Stimulated activated CD4-positive, alpha-beta T cell treated with anti-CD3 and anti-CD28 coated beads, TNF-alpha, amount 100 ng/mL, for 48 hours (primary cell): ENCODE measurements around the gene SLC16A6.
"Not testable (repeated sequence)": the region's sequence is repeated elsewhere in the genome, so short reads cannot be mapped to it uniquely, and the experiment has no call there.

Experiments
- DNase-seq, 3 donors: peaks; one replicate each; pipeline ENCODE4 v3.0.0-alpha.2; 2020; ENCODE audit warnings: low read depth in 3 of 3

The SLC16A6 gene

DNA sequence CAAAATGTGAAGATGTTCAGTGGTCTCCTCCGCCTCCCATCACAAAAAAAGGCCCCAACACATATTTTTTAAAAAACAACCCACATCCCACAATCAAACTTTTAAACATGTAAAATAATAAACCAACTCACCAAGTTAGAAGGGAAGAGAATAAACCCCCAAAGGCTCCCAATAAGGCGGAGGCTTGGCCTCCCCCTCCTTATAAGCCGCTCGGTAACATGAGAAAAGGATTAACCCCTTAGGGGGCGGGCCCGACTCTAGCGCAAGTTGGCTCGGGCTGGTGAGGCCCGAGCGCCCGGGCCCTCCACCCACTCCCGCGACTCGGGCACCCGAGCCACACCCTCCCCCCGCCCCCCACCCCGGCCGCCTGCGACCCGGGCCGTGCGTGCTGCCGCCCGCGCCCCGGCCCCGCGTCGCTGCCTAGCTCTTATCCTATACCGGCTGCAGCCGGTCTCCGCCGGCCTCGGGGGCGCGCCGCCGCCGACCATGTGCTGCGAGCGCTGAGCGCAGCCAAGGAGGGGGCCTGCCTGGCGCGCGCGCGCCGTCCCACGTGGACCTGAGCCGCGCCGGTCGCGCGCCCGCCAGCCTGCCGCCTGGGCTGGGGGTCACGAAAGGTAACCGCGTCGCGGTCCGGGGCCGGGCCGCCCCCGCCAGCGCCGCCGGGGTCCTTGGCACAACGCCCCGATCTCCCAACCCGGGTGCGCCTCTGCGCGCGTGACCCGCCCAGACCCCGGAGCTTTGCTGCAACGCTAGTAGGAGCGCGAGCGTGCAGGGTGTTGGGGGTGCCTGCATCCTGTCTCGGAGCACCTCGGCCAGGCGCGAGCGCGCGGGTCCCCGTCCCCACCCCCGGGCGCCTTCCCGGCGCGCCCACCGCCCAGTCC lies at the start of gene SLC16A6, which contains the start of gene ARSG:
SLC16A6 (minus strand) TSS at position 173 of the 881 bp plus-strand sequence. CDS start 12,807 bp downstream, outside the sequence.
ARSG (plus strand) TSS at position 541 of the 881 bp plus-strand sequence. CDS start 15,999 bp downstream, outside the sequence.
- DNase-seq, result peak; percentile 65 to 72 (median 72)

GRCh38 chr17:68334393-68334792 lies 43.5 kb upstream of the SLC16A6 start:
- no peak for DNase-seq

DNA sequence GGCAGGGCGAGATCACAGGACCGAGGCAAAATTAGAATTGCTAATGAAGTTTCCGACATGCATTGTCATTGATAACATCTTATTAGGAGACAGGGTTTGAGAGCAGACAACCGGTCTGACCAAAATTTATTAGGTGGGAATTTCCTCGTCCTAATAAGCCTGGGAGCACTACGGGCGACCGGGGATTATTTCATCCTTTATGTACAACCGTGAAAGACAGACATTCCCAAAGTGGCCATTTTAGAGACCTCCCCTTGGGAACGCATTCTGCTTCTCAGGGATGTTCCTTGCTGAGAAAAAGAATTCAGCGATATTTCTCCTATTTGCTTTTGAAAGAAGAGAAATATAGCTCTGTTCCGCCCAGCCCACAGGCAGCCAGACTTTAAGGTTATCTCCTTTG lies 41.0 kb upstream of the SLC16A6 start:
- not testable (repeated sequence) for DNase-seq

DNA sequence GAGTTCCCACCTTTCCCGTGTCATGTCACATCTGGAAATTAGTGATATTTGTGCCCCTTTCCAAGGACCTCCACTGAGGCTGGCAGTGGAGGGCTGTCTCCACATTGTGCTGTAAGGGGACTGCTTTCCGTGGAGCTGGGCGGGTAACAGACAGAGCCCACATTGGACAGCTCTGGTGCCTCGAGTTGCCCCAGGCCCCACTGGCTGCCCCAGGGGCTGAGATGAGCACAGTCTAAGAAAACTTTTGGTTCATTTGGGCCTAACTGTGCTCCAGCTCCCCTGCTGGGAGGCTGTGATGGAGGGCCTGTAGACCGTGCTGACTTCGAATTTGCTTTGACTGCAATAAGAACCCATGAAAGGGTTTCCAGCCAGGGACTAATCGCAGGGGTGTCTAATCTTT lies 38.4 kb upstream of the SLC16A6 start:
- DNase-seq, result no peak

- DNase-seq, result no peak
These were observed 37.7 kb upstream of the SLC16A6 start for GRCh38 chr17:68328676-68329075.

DNA sequence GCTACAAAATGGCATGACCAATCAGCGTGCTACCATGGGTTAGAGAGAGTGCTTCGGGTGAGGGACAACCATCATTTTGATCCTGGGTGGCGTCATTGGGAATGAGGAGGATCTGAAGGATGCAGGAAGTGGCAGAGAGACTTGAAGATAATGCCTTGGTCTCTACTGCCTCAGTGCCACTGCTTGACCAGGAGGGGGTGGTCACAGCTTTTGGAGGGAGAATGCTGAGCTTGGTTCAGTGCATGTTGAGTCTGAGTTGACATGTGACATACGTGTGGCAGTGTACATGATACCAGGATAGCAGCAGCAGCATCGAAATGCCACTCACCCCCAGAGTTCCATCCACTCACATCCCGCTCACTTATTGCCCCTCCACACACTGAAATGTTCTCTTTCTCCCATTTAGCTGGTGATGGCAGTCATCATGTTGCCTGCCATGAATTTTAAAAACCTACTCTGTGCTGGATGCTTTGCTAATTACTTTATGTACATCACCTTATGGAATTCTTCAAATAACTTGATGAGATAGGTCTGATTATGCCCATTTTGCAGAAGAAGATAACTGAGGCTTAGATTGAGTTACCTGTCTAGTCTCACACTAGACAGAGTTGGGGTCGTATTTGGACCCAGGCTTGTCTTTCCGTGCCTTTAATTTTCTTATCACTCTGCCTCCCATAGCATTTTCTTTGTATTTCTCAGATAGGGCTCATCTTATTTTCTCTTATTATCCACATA lies 37.1 kb upstream of the SLC16A6 start:
- no peak for DNase-seq

- no peak for DNase-seq
These were observed 35.8 kb upstream of the SLC16A6 start for GRCh38 chr17:68326681-68327080.

DNA sequence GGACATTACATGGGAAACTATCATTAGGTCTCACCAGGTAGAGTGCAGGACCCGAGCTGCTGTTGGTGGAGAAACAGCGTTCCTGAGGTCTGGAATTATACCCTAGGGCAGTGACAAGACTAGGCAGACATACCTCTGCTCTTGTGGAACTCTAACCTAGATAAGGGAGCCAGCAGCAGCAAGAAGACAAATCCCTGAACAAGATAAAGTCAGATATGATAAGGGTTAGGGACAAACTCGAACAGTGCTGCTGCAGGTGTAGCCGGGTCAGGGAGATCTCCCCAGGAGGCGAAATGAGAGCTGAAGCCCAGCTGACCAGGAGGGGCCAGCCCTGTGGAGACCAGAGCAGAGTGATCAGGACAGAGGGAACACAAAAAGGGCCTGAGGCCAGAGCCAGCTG lies 35.0 kb upstream of the SLC16A6 start:
- no peak for DNase-seq

- no peak for DNase-seq
These were observed 33.9 kb upstream of the SLC16A6 start for GRCh38 chr17:68324654-68325336.

DNA sequence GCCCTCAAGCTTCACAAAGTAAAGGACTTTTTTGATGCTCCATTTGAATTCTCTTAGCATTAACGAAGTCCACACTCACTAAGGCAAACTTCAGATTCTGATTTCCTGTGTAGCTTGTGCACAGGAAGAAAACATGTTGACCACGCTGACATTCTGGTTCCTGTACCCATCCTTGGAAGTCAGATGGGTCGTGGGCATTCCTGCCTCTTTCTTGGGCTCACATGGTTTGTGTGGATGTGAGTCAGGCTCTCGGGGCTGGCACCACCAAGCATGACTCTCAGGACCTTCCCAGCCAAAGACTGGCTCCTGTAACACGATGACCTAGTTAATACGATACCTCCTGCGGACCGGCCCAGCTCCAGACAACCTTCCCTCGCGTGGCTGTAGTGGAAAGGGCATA lies 33.2 kb upstream of the SLC16A6 start:
- DNase-seq, result no peak

GRCh38 chr17:68322630-68323029 lies 31.7 kb upstream of the SLC16A6 start:
- DNase-seq, result no peak

GRCh38 chr17:68321556-68321954 lies 30.6 kb upstream of the SLC16A6 start:
- no peak for DNase-seq

GRCh38 chr17:68320943-68321555 lies 30.1 kb upstream of the SLC16A6 start:
- DNase-seq, result no peak

- DNase-seq, result no peak
These were observed 29.5 kb upstream of the SLC16A6 start for GRCh38 chr17:68320311-68320865.

DNA sequence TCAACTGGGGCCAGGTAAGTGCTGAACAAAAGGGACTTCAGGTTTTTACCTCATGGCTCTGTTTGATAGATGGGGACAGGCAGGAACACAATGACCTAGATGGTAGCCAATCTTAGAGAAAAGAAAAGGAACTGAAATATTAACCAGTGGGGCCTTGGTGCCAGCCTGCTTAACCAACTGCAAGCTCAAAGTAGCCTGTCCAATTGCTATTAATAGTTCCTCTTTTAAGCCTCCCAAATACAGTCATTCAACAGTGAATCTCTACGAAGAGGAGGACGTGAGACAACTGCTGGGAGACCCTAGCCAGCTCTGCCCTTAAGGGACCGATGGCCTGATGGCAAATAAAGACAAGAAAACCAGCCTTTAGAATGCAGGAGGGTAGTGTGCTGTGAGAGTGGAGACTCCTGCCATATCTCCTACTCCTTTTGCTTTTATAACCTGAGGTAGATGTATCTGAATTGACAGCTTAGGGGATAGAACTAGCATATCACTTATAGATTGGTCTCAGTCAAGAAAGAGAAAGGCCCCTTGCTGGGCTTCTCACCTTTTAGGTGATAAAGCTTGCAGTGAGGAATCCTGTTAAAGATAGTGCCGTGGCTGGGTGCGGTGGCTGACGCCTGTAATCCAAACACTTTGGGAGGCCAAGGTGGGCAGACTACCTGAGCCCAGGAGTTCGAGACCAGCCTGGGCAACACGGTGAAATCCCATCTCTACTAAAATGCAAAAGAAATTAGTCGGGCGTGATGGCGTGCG lies 28.7 kb upstream of the SLC16A6 start:
- no peak for DNase-seq

- no peak for DNase-seq
These were observed 27.4 kb upstream of the SLC16A6 start for GRCh38 chr17:68318103-68318991.

DNA sequence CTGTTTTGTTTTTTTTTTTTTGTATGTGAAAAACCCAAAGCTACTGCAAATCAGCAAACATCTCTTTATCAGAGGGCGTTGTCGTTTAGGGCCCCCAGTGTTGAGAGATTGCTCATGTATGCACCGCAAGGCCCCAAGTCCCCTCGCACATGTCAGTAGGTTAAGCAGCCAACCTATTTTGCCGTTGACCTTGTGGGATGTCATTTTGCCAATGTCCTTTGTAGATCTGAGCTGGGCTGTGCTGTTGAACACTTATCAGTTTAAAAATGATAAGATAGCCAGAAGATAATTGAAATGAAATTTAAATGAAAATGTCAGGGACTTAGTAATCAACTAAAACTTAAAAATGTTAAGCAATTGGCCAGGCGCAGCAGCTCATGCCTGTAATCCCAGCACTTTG lies 26.5 kb upstream of the SLC16A6 start:
- DNase-seq, result no peak

DNA sequence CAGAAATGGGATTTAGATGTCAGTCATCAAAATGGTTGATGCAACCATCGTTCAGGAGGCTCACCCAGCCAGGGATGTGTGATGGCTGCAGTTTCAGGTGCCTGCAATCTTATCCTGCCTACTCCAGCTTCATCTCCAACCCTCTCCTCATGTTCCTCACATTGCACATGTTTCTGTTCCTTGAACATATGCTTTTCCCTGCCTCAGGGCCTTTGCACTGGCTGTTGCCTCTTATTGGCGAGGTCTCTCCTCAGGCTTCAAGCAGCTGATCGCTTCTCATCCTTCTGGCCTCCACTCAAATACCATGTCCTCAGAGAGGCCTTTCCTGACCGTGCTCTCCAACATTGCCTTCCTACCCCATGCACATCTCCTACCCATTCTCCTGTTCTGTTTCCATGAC lies 25.0 kb upstream of the SLC16A6 start:
- no peak for DNase-seq

GRCh38 chr17:68314916-68315535 lies 24.1 kb upstream of the SLC16A6 start:
- DNase-seq, result no peak
